Stimulated activated CD8-positive, alpha-beta memory T cell treated with anti-CD3 and anti-CD28 coated beads, Interleukin-12 subunit alpha, Interleukin-12 subunit beta, amount 100 ng/mL, for 24 hours (primary cell): ENCODE results near the gene FDX1.
"Not testable (repeated sequence)": the region's sequence is repeated elsewhere in the genome, so short reads cannot be mapped to it uniquely, and the experiment has no call there.

Experiments
- DNase-seq: peaks from one replicate; pipeline ENCODE4 v3.0.0-alpha.2; 2020; ENCODE audit errors: extremely low read depth

Gene FDX1

GRCh38 chr11:110429731-110430266, at the start of gene FDX1:
FDX1 (plus strand) TSS chr11:110429948; CDS start chr11:110430121, 173 bp downstream.
- peak; percentile 69 for DNase-seq

GRCh38 chr11:110380836-110381622, 48.7 kb upstream of the FDX1 start:
- DNase-seq = no peak

- DNase-seq = not testable (repeated sequence)
Observed at GRCh38 chr11:110388231-110388630, 41.5 kb upstream of the FDX1 start.

GRCh38 chr11:110389965-110390364, 39.8 kb upstream of the FDX1 start:
- no peak for DNase-seq

- DNase-seq = no peak
Observed at GRCh38 chr11:110392056-110392455, 37.7 kb upstream of the FDX1 start.

GRCh38 chr11:110397668-110398286, 32.0 kb upstream of the FDX1 start:
- not testable (repeated sequence) for DNase-seq

- DNase-seq = not testable (repeated sequence)
Observed at GRCh38 chr11:110403585-110403984, 26.2 kb upstream of the FDX1 start.

- not testable (repeated sequence) for DNase-seq
Observed at GRCh38 chr11:110405636-110406035, 24.1 kb upstream of the FDX1 start.

- no peak for DNase-seq
Observed at GRCh38 chr11:110407315-110407714, 22.4 kb upstream of the FDX1 start.

GRCh38 chr11:110409174-110409573, 20.6 kb upstream of the FDX1 start:
- DNase-seq = no peak

- no peak for DNase-seq
Observed at GRCh38 chr11:110410651-110411050, 19.1 kb upstream of the FDX1 start.

GRCh38 chr11:110415081-110415480, 14.7 kb upstream of the FDX1 start:
- no peak for DNase-seq

- DNase-seq = not testable (repeated sequence)
Observed at GRCh38 chr11:110421658-110422057, 8.1 kb upstream of the FDX1 start.

- no peak for DNase-seq
Observed at GRCh38 chr11:110422306-110422905, 7.3 kb upstream of the FDX1 start.

GRCh38 chr11:110424775-110425444, 4.8 kb upstream of the FDX1 start:
- DNase-seq = no peak

- DNase-seq = no peak
Observed at GRCh38 chr11:110425751-110426545, 3.8 kb upstream of the FDX1 start.

GRCh38 chr11:110428040-110428439, 1.7 kb upstream of the FDX1 start:
- no peak for DNase-seq

- no peak for DNase-seq
Observed at GRCh38 chr11:110428956-110429730, 605 bp upstream of the FDX1 start.

- no peak for DNase-seq
Observed at GRCh38 chr11:110430267-110431050, 711 bp downstream of the FDX1 start.
